Peyer's patch (tissue), 4 donors: ENCODE results near the gene ARRDC3.
"Not testable (repeated sequence)": the region's sequence is repeated elsewhere in the genome, so short reads cannot be mapped to it uniquely, and the experiment has no call there.

ENCODE experiments used
- POLR2A ChIP-seq, 2 donors: fragments of 450-650 bp; IDR thresholded peaks; one replicate each; pipeline ENCODE4 v1.5.1; 2017; ENCODE audit warnings: antibody characterized with exemption in 2 of 2, mild to moderate bottlenecking in 2 of 2, moderate library complexity in 2 of 2
- TF ChIP-seq, protein P1 (sequence below), 6 experiments: fragments of 450-650 bp in 4 of 6; fragments of 200-600 bp in 2 of 6; sonication (generic) in 1 of 6; IDR thresholded peaks; one replicate each; pipeline ENCODE4 v1.5.1; 2017 to 2019; ENCODE audit warnings: antibody characterized with exemption in 6 of 6, mild to moderate bottlenecking in 3 of 6, moderate library complexity in 1 of 6

DNA sequence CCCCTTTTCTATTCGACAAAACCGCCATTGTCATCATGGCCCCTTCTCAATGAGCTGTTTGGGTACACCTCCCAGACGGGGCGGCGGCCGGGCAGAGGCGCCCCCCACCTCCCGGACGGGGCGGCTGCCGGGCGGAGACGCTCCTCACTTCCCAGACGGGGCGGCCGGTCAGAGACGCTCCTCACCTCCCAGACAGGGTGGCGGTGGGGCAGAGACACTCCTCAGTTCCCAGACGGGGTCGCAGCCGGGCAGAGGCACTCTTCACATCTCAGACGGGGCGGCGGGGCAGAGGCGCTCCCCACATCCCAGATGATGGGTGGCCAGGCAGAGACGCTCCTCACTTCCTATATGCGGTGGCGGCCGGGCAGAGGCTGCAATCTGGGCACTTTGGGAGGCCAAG is 40.2 kb downstream of the ARRDC3 start:
- TF ChIP-seq, protein P1, sequence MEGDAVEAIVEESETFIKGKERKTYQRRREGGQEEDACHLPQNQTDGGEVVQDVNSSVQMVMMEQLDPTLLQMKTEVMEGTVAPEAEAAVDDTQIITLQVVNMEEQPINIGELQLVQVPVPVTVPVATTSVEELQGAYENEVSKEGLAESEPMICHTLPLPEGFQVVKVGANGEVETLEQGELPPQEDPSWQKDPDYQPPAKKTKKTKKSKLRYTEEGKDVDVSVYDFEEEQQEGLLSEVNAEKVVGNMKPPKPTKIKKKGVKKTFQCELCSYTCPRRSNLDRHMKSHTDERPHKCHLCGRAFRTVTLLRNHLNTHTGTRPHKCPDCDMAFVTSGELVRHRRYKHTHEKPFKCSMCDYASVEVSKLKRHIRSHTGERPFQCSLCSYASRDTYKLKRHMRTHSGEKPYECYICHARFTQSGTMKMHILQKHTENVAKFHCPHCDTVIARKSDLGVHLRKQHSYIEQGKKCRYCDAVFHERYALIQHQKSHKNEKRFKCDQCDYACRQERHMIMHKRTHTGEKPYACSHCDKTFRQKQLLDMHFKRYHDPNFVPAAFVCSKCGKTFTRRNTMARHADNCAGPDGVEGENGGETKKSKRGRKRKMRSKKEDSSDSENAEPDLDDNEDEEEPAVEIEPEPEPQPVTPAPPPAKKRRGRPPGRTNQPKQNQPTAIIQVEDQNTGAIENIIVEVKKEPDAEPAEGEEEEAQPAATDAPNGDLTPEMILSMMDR (IDR thresholded peaks at IDR 0.05): not testable (repeated sequence)
- TF ChIP-seq POLR2A (IDR thresholded peaks at IDR 0.05): not testable (repeated sequence)
